HG02885 (cell line): Measurements from ENCODE around the gene MRPL27.

Source experiments
- ATAC-seq: cut with Tn5 transposase; IDR thresholded peaks from one replicate; pipeline ENCODE4 v1.9.1; 2021; ENCODE audit warnings: mild to moderate bottlenecking; ENCODE audit not compliant: unreplicated experiment, poor library complexity

MRPL27 gene

DNA sequence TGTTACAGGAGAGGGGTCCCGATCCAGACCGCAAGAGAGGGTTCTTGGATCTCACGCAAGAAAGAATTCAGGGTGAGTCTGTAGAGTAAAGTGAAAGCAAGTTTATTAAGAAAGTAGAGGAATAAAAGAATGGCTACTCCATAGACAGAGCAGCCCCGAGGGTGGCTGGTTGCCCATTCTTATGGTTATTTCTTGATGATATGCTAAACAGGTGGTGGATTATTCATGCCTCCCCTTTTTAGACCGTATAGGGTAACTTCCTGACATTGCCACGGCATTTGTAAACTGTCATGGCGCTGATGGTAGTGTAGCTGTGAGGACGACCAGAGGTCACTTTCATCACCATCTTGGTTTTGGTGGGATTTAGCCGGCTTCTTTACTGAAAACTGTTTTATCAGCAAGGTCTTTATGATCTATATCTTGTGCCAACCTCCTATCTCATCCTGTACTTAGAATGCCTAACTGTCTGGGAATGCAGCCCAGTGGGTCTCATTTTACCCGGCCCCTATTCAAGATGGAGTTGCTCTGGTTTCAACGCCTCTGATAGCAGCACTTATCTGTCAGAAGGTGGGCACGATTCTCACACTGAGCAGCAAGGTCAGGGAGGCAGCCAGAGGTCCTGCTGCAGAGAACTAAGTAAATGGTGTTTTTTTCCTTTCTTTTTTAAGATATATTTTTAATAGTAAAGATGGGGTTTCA is 53.5 kb downstream of the MRPL27 start:
- no peak for ATAC-seq

DNA sequence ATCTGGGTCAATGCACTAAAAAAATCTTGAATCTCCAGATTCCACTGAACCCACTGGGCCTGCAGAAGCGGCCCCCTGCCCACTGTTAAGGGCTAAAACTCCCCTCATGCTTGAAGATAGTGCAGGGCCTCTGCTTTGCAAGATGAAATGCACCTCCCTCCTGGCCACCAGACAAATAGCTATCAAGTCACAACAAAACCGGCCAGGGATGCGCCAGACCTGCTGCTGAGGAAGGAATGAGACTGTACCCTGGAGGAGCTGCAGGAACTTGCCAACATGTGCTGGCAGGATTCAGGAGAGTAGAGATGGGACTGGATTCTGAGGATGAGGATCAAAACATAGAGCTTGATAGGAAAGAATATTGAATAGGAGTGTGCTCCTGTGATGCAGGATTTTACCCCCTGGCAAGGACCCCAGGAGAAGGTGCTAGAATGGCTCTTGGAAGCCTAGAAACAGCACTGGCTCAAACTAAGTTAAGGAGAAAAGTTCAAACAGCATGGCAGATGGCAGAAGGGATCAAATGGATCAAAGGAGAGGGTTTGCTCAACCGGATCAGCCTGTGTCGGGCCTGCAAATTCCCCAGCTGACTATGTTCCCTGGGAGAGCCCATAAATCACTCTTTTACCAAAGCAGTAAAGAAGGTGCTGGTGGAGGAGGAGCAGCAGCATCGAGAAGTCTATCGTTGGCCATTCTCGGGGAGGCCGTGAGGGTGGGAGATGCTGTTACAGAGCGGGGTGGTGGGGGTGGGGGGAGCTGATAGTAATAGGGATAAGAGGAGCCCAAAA is 54.3 kb downstream of the MRPL27 start:
- no peak for ATAC-seq
